GM19397 (cell line): ENCODE measurements around the gene IL22RA1.

ENCODE experiments used
- ATAC-seq: cut with Tn5 transposase; IDR thresholded peaks from one replicate; pipeline ENCODE4 v1.9.1; 2021; ENCODE audit warnings: mild to moderate bottlenecking, moderate library complexity; ENCODE audit not compliant: unreplicated experiment

Gene IL22RA1

GRCh38 chr1:24080131-24080530 lies 62.8 kb downstream of the IL22RA1 start:
- no peak for ATAC-seq

- ATAC-seq: no peak
These were observed 65.5 kb downstream of the IL22RA1 start for GRCh38 chr1:24077278-24077978.

DNA sequence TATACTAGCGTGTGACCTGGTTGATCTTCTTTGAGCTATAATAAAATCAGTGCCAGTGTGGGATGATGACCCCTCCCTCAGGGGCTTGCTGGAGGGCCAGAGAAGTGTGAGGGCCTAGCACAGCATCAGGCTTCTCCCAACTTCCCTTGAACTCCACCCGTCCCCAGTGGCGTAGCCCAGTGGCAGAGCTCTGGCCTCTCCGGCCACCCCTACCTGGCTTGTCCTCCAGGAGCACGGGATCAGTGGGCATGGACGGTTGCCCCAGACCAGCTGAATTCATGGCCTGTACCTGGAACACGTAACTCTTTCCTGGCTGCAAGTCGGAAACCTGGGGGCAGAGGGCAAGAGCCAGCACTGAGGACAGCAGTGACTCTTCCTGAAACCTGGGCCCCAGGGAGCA lies 67.0 kb downstream of the IL22RA1 start:
- no peak for ATAC-seq

DNA sequence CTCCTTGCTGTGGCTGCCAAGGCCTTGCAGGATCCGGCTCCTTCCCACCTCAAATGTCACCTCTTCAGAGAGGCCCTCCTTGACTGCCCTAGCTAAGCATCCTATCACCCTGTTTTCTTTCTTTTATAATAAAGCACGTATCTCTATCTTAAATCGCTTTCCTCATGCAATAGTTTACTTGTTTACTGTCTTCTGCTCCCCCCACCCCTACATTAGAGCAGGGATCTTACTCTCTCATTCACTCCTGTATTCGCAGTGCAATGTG lies 67.4 kb downstream of the IL22RA1 start:
- ATAC-seq: no peak

GRCh38 chr1:24074817-24075589 lies 67.9 kb downstream of the IL22RA1 start:
- ATAC-seq: no peak

GRCh38 chr1:24074196-24074595 lies 68.7 kb downstream of the IL22RA1 start:
- ATAC-seq: no peak

- ATAC-seq: no peak
These were observed 71.0 kb downstream of the IL22RA1 start for GRCh38 chr1:24071941-24072340.

DNA sequence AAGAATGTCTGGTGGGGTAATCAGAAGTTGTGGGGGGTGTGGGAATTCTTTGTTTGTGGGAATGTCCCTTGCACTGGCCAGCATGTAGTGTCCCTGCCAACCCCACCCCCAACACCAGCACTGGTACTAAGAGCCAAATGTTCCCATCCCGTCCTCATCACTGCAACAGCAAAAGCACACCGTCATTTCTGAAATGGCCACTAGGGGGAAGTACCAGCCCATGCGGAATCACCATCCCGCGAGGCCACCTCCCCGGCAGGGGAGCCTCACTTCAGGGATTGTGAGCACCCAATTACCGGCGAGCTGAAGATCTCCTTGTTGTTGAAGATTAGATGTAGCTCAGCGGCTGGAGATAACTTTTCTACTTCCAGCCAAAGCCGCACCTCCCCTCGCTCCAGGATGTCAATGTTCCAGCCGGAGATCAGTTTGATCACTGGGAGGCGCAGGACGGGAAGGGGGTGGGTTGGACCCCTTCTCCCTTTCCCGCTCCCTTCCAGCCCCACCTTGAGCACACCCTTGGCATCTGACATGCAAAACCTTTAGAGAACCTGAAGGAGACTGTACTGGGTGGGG lies 72.0 kb downstream of the IL22RA1 start:
- no peak for ATAC-seq

- ATAC-seq: no peak
These were observed 73.1 kb downstream of the IL22RA1 start for GRCh38 chr1:24069817-24070216.
